Activated T-helper 1 cell treated with anti-CD3 and anti-CD28 coated beads, Interleukin-2, amount 50 U/mL, for 16 hours (primary cell): ENCODE data around the gene ADA.

Experiments used
- DNase-seq, 2 donors: peaks; one replicate each; pipeline ENCODE4 v3.0.0-alpha.2; 2020; ENCODE audit warnings: low read depth in 1 of 2, low spot score in 1 of 2

Gene ADA

DNA sequence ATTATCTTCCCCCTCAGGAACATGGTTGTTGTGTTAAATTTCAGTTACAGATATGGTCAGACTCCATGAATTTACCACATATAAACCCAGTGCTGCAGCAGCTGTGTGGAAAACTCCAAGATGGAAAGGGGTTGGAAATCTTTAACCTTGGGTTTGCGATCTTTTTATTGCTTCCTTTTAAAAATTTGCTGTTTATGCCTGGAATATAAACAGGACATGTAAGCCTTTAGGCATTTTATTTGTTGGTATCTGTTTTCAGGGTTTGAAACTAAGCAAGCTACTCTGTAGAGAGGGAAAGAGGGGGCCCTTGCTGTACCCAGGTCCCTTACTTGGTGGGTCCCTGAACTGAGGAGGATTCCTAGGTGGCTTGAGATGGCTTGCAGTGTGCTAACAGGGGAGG lies 68.3 kb downstream of the ADA start:
- no peak for DNase-seq

- no peak for DNase-seq
Observed at GRCh38 chr20:44582311-44583025, 69.0 kb downstream of the ADA start, which contains the start of gene PKIG. TSS of gene PKIG (plus strand) at chr20:44582579. CDS start at chr20:44614557, 31,978 bp downstream.

- no peak for DNase-seq
Observed at GRCh38 chr20:44581515-44581914, 70.0 kb downstream of the ADA start.

GRCh38 chr20:44580581-44581268 lies 70.8 kb downstream of the ADA start:
- no peak for DNase-seq

- no peak for DNase-seq
Observed at GRCh38 chr20:44579313-44580081, 72.0 kb downstream of the ADA start.

DNA sequence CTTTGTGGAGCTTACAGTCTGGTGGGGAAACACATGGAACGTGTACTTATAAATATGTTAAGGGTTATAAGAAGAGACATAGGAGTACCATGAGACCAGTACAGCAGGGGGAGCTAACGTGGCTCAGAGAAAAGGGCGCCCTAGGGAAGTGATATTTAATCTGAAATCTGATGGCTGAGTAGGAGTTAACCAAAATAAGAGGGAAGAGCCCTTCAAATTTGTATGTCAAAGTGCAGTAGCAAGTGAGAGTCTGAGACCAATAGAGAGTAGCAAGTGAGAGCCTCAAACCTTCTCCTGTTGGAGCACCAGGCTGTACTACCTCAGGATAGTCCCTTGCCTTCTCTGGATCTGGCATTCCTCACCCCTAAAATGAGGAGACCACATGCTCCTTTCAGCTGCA lies 75.2 kb downstream of the ADA start:
- no peak for DNase-seq

DNA sequence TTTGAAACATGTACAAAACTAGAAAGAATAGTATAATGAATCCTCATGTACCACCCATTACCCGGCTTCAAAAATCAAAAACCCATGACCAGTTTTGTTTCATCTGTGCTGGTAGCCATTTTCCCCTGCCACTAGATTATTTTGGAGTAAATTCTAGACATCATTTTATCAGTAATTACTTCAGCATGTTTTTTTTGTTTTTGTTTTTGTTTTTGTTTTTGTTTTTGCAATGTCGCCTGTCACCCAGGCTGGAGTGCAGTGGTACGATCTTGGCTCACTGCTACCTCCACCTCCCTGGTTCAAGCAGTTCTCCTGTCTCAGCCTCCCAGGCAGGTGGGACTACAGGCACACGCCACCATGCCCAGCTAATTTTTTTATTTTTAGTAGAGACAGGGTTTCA lies 77.1 kb downstream of the ADA start:
- DNase-seq = no peak

DNA sequence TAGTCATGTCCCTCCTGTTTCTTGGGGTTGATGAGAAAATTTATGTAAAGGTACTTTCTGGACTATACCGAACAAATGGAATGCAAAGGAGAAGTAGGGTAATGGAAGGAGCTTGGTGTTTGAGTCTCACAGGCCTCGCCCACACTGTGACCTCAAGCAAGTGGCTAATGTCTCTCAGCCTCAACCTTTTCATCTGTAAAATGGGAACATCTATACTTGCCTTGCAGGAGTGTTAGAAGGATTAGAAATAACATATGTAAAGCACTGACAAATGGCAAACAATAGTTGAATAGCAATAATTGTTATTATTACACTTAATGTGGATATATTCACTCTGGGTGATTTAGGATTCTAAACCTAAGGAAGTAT lies 78.0 kb downstream of the ADA start:
- DNase-seq = no peak

DNA sequence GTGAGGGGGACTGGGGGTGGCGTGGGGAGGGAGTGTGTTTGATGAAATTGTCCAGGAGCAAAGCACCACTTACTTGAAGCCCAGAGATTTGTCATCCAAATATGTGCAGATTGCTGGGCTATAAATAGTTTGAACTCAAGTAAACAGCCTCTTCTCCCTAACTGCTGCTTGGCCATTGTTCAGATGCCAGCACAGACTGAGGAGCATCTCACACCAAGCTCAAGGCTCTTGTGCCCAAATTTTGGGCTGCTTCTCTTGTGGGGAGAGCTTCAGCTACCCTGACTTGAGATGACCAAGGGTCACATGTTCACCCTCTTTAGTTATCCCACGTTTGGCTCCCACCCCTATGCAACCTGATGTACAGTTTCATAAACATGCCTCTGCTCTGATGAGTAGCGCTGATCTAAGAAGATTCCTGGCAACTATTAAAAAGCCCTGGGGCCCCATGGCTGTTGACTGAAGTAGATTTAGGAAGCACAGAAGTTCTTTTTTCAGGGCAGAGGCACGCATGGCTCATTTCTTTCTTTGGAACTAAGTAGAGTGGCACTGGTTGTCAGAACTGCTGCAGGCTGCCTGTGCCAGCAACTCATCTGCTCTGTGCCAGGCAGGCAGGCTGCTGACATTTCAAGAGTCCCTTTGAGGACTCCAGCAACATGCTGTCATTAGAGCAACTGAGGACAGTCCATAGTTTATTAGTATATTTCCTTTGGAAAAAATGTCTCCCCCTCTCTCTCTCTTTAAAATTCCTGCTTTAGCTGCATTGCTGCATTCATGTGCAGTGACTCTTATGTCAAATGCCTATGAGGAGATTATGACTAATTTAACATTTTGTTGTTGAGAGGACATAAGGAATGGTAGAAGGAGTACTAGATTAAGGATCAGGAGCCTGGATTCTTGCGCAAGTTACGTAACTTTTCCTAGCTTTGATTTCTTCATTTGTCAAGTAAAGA lies 78.7 kb downstream of the ADA start:
- DNase-seq = no peak

DNA sequence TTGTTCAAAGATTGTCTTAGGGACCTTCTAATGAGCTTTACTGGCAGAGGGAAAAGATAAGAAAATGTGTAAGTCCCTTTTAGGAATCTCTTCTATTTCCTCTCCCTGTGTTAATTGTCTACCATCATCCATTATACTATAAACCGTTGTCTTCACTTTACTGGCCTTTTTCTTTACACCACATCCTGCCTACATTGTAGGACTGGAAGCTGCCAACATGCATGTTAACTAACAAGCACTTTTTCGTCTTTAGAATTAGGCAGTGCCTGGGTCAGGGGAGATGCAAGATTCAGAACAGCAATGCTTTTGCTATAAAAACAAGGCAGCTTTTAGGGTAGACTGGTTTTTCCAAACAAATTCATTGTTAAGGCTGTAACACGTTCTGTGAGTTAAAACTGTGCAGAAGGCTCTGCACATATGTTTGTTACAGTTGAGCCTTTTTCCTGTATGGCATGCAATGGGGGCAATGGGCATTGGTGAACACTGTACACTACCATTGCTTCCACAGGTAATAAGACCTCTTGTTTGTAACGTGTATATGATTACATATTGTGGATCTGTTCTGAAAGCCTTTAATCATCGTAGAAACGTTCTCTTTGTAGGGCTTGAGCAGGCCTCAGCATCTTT lies 80.0 kb downstream of the ADA start:
- DNase-seq = no peak

GRCh38 chr20:44570367-44570766 lies 81.1 kb downstream of the ADA start:
- no peak for DNase-seq
